GM12891 (cell line): ENCODE measurements around the gene EYS.

Experiments used
- PAX5 ChIP-seq: IDR thresholded peaks from 2 replicates; pipeline ENCODE4 v1.6.1; 2011; ENCODE audit warnings: low read length, moderate library complexity, mild to moderate bottlenecking; ENCODE audit not compliant: insufficient read depth, severe bottlenecking
- POLR2A ChIP-seq: IDR thresholded peaks from 2 replicates; pipeline ENCODE4 v1.6.1; 2011; ENCODE audit warnings: low read depth, low read length, control low read depth
- POLR2AphosphoS5 ChIP-seq: IDR thresholded peaks from 2 replicates; pipeline ENCODE4 v1.6.1; 2011; ENCODE audit warnings: low read depth, low read length, control low read depth
- POU2F2 ChIP-seq: IDR thresholded peaks from 2 replicates; pipeline ENCODE4 v1.6.1; 2011; ENCODE audit warnings: low read depth, mild to moderate bottlenecking, control low read depth, low read length, moderate library complexity
- SPI1 ChIP-seq: IDR thresholded peaks from 2 replicates; pipeline ENCODE4 v1.6.1; 2011; ENCODE audit warnings: low read depth, low read length, control low read depth
- TAF1 ChIP-seq: IDR thresholded peaks from 2 replicates; pipeline ENCODE4 v1.6.1; 2011; ENCODE audit warnings: low read depth, low read length, control low read depth

DNA sequence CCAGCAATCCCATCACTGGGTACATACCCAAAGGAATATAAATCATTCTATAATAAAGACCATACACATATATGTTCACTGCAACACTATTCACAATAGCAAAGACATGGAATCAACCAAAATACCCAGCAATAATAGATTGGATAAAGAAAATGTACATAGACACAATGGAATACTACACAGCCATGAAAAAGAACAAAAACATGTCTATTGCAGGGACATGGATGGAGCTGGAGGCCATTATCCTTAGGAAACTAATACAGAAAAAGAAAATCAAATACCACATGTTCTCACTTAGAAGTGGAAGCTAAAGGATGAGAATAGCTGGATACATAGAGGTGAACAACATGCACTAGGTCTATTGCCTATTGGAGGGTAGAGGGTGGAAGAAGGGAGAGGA is 1396.8 kb downstream of the EYS start:
- TF ChIP-seq POLR2AphosphoS5: no peak
- TF ChIP-seq POLR2A: no peak
- no peak for TF ChIP-seq TAF1
- no peak for TF ChIP-seq SPI1
- no peak for TF ChIP-seq POU2F2
- no peak for TF ChIP-seq PAX5
